OCI-LY7 (cell line): ENCODE results near the gene ZNF202. TPM values are rescaled to one million over a fixed set of nuclear protein-coding genes. Genes with fewer than 3 reads are reported as not detected.
A peak's percentile ranks its signal among the peaks of the same experiment; 100 is the strongest.

Experiments used
- BruUV-seq: library from RNA; stranded (reverse); fragments of 400-500 nt; replicated peaks from 2 replicates; lab custom pipeline; 2021; lab: Mats Ljungman, UMichigan
- CTCF ChIA-PET: fragments of 300-600 bp; sonication (Branson Sonifier 250); formaldehyde crosslinking; loops from one replicate; lab custom pipeline; 2022; ENCODE audit warnings: antibody characterized with exemption; ENCODE audit not compliant: unreplicated experiment; lab: Charles Lee
- POLR2A ChIA-PET: fragments of 300-600 bp; sonication (Branson Sonifier 250); formaldehyde crosslinking; loops from one replicate; lab custom pipeline; 2022; ENCODE audit warnings: antibody characterized with exemption; lab: Charles Lee
- DNase-seq: peaks from one replicate; pipeline ENCODE4 v3.0.0-alpha.2; 2015; ENCODE audit warnings: low spot score
- H2AFZ ChIP-seq: fragments of 200-600 bp; sonication (generic), shearing (Covaris generic); 2 replicates; pipeline ENCODE4 v1.6.1; 2014; ENCODE audit warnings: mild to moderate bottlenecking, antibody characterized with exemption, low read length, moderate library complexity
- H3K27ac ChIP-seq: fragments of 200-600 bp; sonication (generic); 2 replicates; pipeline ENCODE4 v1.5.1; 2014; ENCODE audit warnings: mixed run types, low read depth, mild to moderate bottlenecking, moderate library complexity, low read length, inconsistent platforms; ENCODE audit not compliant: poor library complexity, severe bottlenecking
- H3K36me3 ChIP-seq: fragments of 200-600 bp; sonication (generic); 2 replicates; pipeline ENCODE4 v1.6.1; 2014; ENCODE audit warnings: mild to moderate bottlenecking, antibody characterized with exemption, low read length, moderate library complexity, mixed read lengths; ENCODE audit not compliant: insufficient read depth
- H3K4me1 ChIP-seq: fragments of 200-600 bp; sonication (generic); 2 replicates; pipeline ENCODE4 v1.5.1; 2014; ENCODE audit warnings: mild to moderate bottlenecking, low read length; ENCODE audit not compliant: insufficient read depth, poor library complexity, severe bottlenecking
- H3K4me2 ChIP-seq: fragments of 200-600 bp; sonication (generic); 2 replicates; pipeline ENCODE4 v1.6.1; 2014; ENCODE audit warnings: mild to moderate bottlenecking, low read length
- H3K4me3 ChIP-seq: fragments of 200-600 bp; sonication (generic); 2 replicates; pipeline ENCODE4 v1.5.1; 2014; ENCODE audit warnings: mild to moderate bottlenecking, low read depth, low read length; ENCODE audit not compliant: poor library complexity, severe bottlenecking
- H3K79me2 ChIP-seq: fragments of 200-600 bp; sonication (generic); 2 replicates; pipeline ENCODE4 v1.6.1; 2016; ENCODE audit warnings: low read depth, mild to moderate bottlenecking, low read length, moderate library complexity, mixed read lengths; ENCODE audit not compliant: insufficient read depth
- H3K9me2 ChIP-seq: fragments of 200-600 bp; sonication (generic); 2 replicates; pipeline ENCODE4 v1.6.1; 2016; ENCODE audit warnings: mild to moderate bottlenecking, low read length, mixed read lengths; ENCODE audit not compliant: insufficient read depth
- H3K9me3 ChIP-seq: fragments of 200-600 bp; sonication (generic); 2 replicates; pipeline ENCODE4 v1.6.1; 2014; ENCODE audit warnings: mild to moderate bottlenecking, mixed run types, low read length, mixed read lengths
- H4K20me1 ChIP-seq: fragments of 200-600 bp; sonication (generic); 2 replicates; pipeline ENCODE4 v1.6.1; 2014; ENCODE audit warnings: mild to moderate bottlenecking, antibody characterized with exemption, low read length, moderate library complexity, mixed read lengths; ENCODE audit not compliant: insufficient read depth
- CTCF ChIP-seq: fragments of 200-600 bp; sonication (generic); conservative IDR thresholded peaks from 2 replicates; pipeline ENCODE4 v1.5.1; 2014; ENCODE audit warnings: mild to moderate bottlenecking, antibody characterized with exemption, low read length, moderate library complexity, mixed read lengths
- EZH2phosphoT487 ChIP-seq: fragments of 200-600 bp; sonication (generic); IDR thresholded peaks from 2 replicates; pipeline ENCODE4 v1.6.1; 2018; ENCODE audit warnings: low read depth, borderline replicate concordance, mild to moderate bottlenecking, mixed run types, antibody characterized with exemption, low read length, moderate library complexity, mixed read lengths
- intact Hi-C: fragments of 100-400 bp; cut with micrococcal nuclease; formaldehyde crosslinking; loops from one replicate; pipeline ENCODE4 v1.10.0; 2022; ENCODE audit not compliant: unreplicated experiment
- total RNA-seq, 2 experiments: library from RNA; depleted of rRNA in 1 of 2; stranded (reverse); fragments of >200 nt in 1 of 2; shearing (Covaris generic) in 1 of 2; gene quantifications; 2 replicates each; pipeline ENCODE4 v1.2.3, GENCODE V29; 2014 to 2022

ZNF202 gene
- total RNA-seq, 2 experiments from 2014 or later, result 15.5 to 19.6 TPM

DNA sequence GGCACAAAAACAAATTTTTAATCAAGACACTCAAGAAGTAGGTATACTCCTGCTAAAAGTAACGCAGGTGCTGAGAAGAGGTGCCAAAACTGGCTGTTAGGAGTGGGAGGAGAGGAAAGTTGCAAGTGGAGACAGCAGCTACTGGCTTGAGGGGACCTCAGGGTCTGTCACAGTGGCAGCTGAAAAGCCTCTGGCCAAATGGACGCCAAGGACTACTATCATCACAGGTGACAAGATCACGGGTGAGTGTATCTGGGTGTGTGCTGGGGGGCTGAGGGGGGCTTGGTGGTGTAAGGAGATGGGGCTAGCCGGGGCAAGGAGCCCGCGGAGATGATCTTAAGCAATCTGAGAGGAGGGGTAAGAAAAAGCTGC, 687 bp downstream of the ZNF202 start:
- peaks cover 50% of the 10 kb centered on the region for H3K79me2 ChIP-seq
- peak overlapping the region; percentile 99 for H2AFZ ChIP-seq
- no peak for DNase-seq
- no peaks in the 10 kb centered on the region; the same call in 1 of the 2 replicates for H3K9me2 ChIP-seq
- no TSS peak for BruUV-seq
- peak overlapping the region; percentile 97 for H3K4me2 ChIP-seq
- ChIA-PET CTCF (interaction anchor here (0.6 kb wide), 1 partner anchor 9 kb away, joined by 5 read pairs; no protein-coding TSS in a partner anchor), POLR2A (interaction anchor here (0.7 to 1.2 kb wide), 2 partner anchors 11 to 12 kb away, joined by 3 to 7 read pairs; no protein-coding TSS in a partner anchor)
- H3K9me3 ChIP-seq, result peaks cover 8% of the 10 kb centered on the region; the same call in 1 of the 2 replicates
- TF ChIP-seq CTCF (no peak), EZH2phosphoT487 (no peak)
- peak overlapping the region; percentile 96 for H3K4me3 ChIP-seq
- H3K36me3 ChIP-seq, result peaks cover 44% of the 10 kb centered on the region
- peak overlapping the region; percentile 38 for H3K27ac ChIP-seq
- intact Hi-C loops, result loop anchor here (2.0 to 5.0 kb wide), 3 partner anchors 330 to 882 kb away; partner anchors contain the start of gene TBRG1
- H3K4me1 ChIP-seq, result peaks cover 24% of the 10 kb centered on the region
- H4K20me1 ChIP-seq, result peaks cover 7% of the 10 kb centered on the region; the same call in 1 of the 2 replicates

GRCh38 chr11:123738374-123738773, 3.1 kb downstream of the ZNF202 start:
- Histone ChIP-seq H2AFZ (no peak overlapping the region), H4K20me1 (peaks cover 7% of the 10 kb centered on the region; the same call in 1 of the 2 replicates), H3K4me3 (no peak overlapping the region), H3K4me1 (peaks cover 24% of the 10 kb centered on the region), H3K27ac (no peak overlapping the region), H3K4me2 (no peak overlapping the region), H3K9me3 (peaks cover 8% of the 10 kb centered on the region; the same call in 1 of the 2 replicates), H3K9me2 (no peaks in the 10 kb centered on the region), H3K36me3 (peaks cover 68% of the 10 kb centered on the region), H3K79me2 (peaks cover 56% of the 10 kb centered on the region)
- intact Hi-C loops, result no loop called here
- CTCF ChIA-PET, result no interaction called here
- BruUV-seq, result no TSS peak
- POLR2A ChIA-PET, result no interaction called here
- no peak for DNase-seq
- TF ChIP-seq CTCF (no peak), EZH2phosphoT487 (no peak)

DNA sequence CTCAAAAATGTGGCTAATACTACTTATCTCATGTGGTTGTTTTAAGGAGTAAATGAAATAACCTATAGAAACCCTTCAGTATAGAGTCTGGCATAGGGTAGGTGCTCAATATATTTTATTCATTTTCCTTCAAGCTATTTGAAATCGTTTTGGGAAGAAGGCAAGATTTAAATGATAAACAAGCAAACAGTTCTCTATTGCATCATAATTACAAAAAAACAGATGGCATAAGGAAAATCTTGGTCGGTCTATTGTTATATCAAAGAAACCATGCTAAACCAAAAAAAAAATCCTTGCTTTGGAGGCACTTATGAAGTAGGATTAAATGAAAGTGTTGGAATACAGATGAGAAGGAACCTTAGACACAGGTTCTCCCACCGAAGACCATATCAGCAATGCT, 4.7 kb downstream of the ZNF202 start:
- no peaks in the 10 kb centered on the region for H3K9me2 ChIP-seq
- peaks cover 7% of the 10 kb centered on the region; the same call in 1 of the 2 replicates for H4K20me1 ChIP-seq
- no peak for TF ChIP-seq EZH2phosphoT487
- TF ChIP-seq CTCF, result no peak
- H2AFZ ChIP-seq, result no peak overlapping the region
- intact Hi-C loops, result no loop called here
- H3K9me3 ChIP-seq, result peaks cover 8% of the 10 kb centered on the region; the same call in 1 of the 2 replicates
- no peak overlapping the region for H3K27ac ChIP-seq
- peaks cover 16% of the 10 kb centered on the region for H3K4me1 ChIP-seq
- H3K4me2 ChIP-seq, result no peak overlapping the region
- no peak for DNase-seq
- POLR2A ChIA-PET, result interaction anchor here (0.6 to 0.8 kb wide), 2 partner anchors 49 to 77 kb away, joined by 3 read pairs; no protein-coding TSS in a partner anchor
- H3K4me3 ChIP-seq, result no peak overlapping the region
- peaks cover 56% of the 10 kb centered on the region for H3K79me2 ChIP-seq
- CTCF ChIA-PET, result no interaction called here
- no TSS peak for BruUV-seq
- H3K36me3 ChIP-seq, result peaks cover 70% of the 10 kb centered on the region
